GM23248 (cell line): ENCODE data around the gene BTBD18. TPM values are rescaled to one million over a fixed set of nuclear protein-coding genes. Genes with fewer than 3 reads are reported as not detected.

Source experiments
- DNase-seq: peaks from one replicate; pipeline ENCODE4 v3.0.0-alpha.2; 2015
- H2AFZ ChIP-seq: fragments of 200-600 bp; sonication (generic); 2 replicates; pipeline ENCODE4 v1.6.1; 2016; ENCODE audit warnings: antibody characterized with exemption
- H3F3A ChIP-seq: fragments of 200-600 bp; sonication (generic); 2 replicates; pipeline ENCODE4 v1.6.1; 2016; ENCODE audit warnings: mild to moderate bottlenecking, antibody characterized with exemption, mixed run types; ENCODE audit not compliant: insufficient read depth
- H3K27ac ChIP-seq: fragments of 200-600 bp; sonication (generic); 2 replicates; pipeline ENCODE4 v1.5.1; 2016; ENCODE audit warnings: mild to moderate bottlenecking
- H3K27me3 ChIP-seq: fragments of 200-600 bp; sonication (generic); replicated peaks from 2 replicates; pipeline ENCODE4 v1.6.1; 2016; ENCODE audit warnings: mild to moderate bottlenecking; ENCODE audit not compliant: insufficient read depth
- H3K36me3 ChIP-seq: fragments of 200-600 bp; sonication (generic); 2 replicates; pipeline ENCODE4 v1.6.1; 2016; ENCODE audit warnings: low read depth, mild to moderate bottlenecking
- H3K4me1 ChIP-seq: fragments of 200-600 bp; sonication (generic); 2 replicates; pipeline ENCODE4 v1.6.1; 2016; ENCODE audit warnings: mild to moderate bottlenecking; ENCODE audit not compliant: insufficient read depth
- H3K4me2 ChIP-seq: fragments of 200-600 bp; sonication (generic); one replicate; pipeline ENCODE4 v1.6.1; 2016; ENCODE audit warnings: mild to moderate bottlenecking; ENCODE audit not compliant: unreplicated experiment
- H3K4me3 ChIP-seq: fragments of 200-600 bp; sonication (generic); 2 replicates; pipeline ENCODE4 v1.5.1; 2016; ENCODE audit warnings: mild to moderate bottlenecking
- H3K79me2 ChIP-seq: fragments of 200-600 bp; sonication (generic); 2 replicates; pipeline ENCODE4 v1.6.1; 2016; ENCODE audit warnings: mild to moderate bottlenecking; ENCODE audit not compliant: insufficient read depth
- H3K9ac ChIP-seq: fragments of 200-600 bp; sonication (generic); 2 replicates; pipeline ENCODE4 v1.6.1; 2016; ENCODE audit warnings: mild to moderate bottlenecking
- H3K9me2 ChIP-seq: fragments of 200-600 bp; sonication (generic); 2 replicates; pipeline ENCODE4 v1.6.1; 2016; ENCODE audit warnings: mixed run types, mild to moderate bottlenecking, moderate library complexity; ENCODE audit not compliant: insufficient read depth
- H3K9me3 ChIP-seq: fragments of 200-600 bp; sonication (generic); one replicate; pipeline ENCODE4 v1.6.1; 2017; ENCODE audit warnings: low read depth
- H4K20me1 ChIP-seq: fragments of 200-600 bp; sonication (generic); 2 replicates; pipeline ENCODE4 v1.6.0; 2016; ENCODE audit not compliant: insufficient read depth
- EZH2 ChIP-seq: fragments of 200-600 bp; sonication (generic); IDR thresholded peaks from 2 replicates; pipeline ENCODE4 v1.6.1; 2018; ENCODE audit warnings: antibody characterized with exemption, mild to moderate bottlenecking; ENCODE audit not compliant: insufficient read depth, poor library complexity, severe bottlenecking
- EZH2phosphoT487 ChIP-seq: fragments of 200-600 bp; sonication (generic); IDR thresholded peaks from 2 replicates; pipeline ENCODE4 v1.6.1; 2018; ENCODE audit warnings: antibody characterized with exemption, moderate library complexity, mild to moderate bottlenecking, low read depth; ENCODE audit not compliant: insufficient read depth
- WGBS, 2 experiments: methylation state at CpG; one replicate each; pipeline ENCODE4 v1.1.6; 2015 to 2017; ENCODE audit warnings: low lambda C conversion rate in 2 of 2, low coverage in 1 of 2; ENCODE audit errors: missing lambda C conversion rate in 2 of 2; 5-methylcytosine and 5-hydroxymethylcytosine counted together
- in situ Hi-C: fragments of 300-500 bp; cut with MboI; formaldehyde crosslinking; loops from 2 replicates; pipeline ENCODE4 v1.15.0; 2020
- polyA plus RNA-seq: library from polyadenylated mRNA; unstranded; fragments of >200 nt; fragmentation: Nextera tagmentation; extraction: Ambion mirVana; gene quantifications from 2 replicates; pipeline ENCODE4 v1.2.1, GENCODE V29; 2016
- total RNA-seq: library from RNA; depleted of rRNA; stranded (reverse); fragments of >200 nt; shearing (Covaris generic); gene quantifications from 2 replicates; pipeline ENCODE4 v1.2.3, GENCODE V29; 2014; rRNA removed

The BTBD18 gene
- total RNA-seq (not detected in 2 replicates), polyA plus RNA-seq (0.10 TPM in 1 of 2 replicates, not detected in the other)

- WGBS, 2 experiments = 36 to 41% methylated on average over 10 of the region's 10 CpGs
- no peak within 1 kb of the TSS for H3K4me2 ChIP-seq
- no peaks in the 10 kb centered on the region for H3K27me3 ChIP-seq
- no peaks in the 10 kb centered on the region for H3K9me2 ChIP-seq
- no peak within 1 kb of the TSS for H2AFZ ChIP-seq
- H3K27ac ChIP-seq = no peak within 1 kb of the TSS
- H3F3A ChIP-seq = peaks cover 12% of the 10 kb centered on the region
- H3K79me2 ChIP-seq = no peaks in the 10 kb centered on the region
- no peaks in the 10 kb centered on the region for H3K9me3 ChIP-seq
- TF ChIP-seq EZH2 (no peak), EZH2phosphoT487 (no peak)
- peak; percentile 82 for DNase-seq
- in situ Hi-C loops = loop anchor here (10.0 kb wide), 1 partner anchor 53 kb away; no protein-coding TSS in a partner anchor
- H3K4me1 ChIP-seq = no peaks in the 10 kb centered on the region
- H3K4me3 ChIP-seq = no peak within 1 kb of the TSS
- H3K9ac ChIP-seq = no peak within 1 kb of the TSS
- H4K20me1 ChIP-seq = no peaks in the 10 kb centered on the region
- no peaks in the 10 kb centered on the region for H3K36me3 ChIP-seq
These were observed at the start of gene BTBD18 for GRCh38 chr11:57751676-57752253. BTBD18 (minus strand) TSS chr11:57751819; CDS start chr11:57751188, 631 bp downstream.

DNA sequence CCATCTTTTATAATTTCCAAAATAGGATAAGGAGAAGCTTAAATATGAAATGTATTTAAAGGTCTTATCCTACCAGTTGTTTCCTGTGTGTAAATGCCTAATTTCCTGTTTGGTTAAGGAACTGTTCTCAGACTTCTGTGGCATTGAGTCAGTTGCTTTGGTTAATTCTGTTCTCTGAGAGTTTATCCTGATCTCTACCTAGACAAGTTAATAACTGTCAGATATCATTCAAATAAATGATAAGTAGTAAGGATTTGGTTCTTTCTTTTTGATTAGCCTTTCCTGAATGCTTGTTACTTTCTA, 49.5 kb upstream of the BTBD18 start:
- no peaks in the 10 kb centered on the region for H3K9me3 ChIP-seq
- H3K9me2 ChIP-seq = no peaks in the 10 kb centered on the region
- DNase-seq = no peak
- in situ Hi-C loops = loop anchor here (10.0 kb wide), 1 partner anchor 46 kb away; the partner anchor contains the start of gene BTBD18
- H3K4me1 ChIP-seq = peaks cover 32% of the 10 kb centered on the region
- H3K27ac ChIP-seq = 0 out of 2 replicates have a peak overlapping the region, but pooled peaks have one; percentile 12
- TF ChIP-seq EZH2phosphoT487 (no peak), EZH2 (no peak)
- peaks cover 95% of the 10 kb centered on the region for H3K79me2 ChIP-seq
- H4K20me1 ChIP-seq = peaks cover 4% of the 10 kb centered on the region; the same call in 1 of the 2 replicates
- H3K36me3 ChIP-seq = peaks cover 57% of the 10 kb centered on the region
- no peak overlapping the region for H3K4me2 ChIP-seq
- H3K4me3 ChIP-seq = no peak overlapping the region
- no peak overlapping the region for H2AFZ ChIP-seq
- H3F3A ChIP-seq = peaks cover 51% of the 10 kb centered on the region
- no peaks in the 10 kb centered on the region for H3K27me3 ChIP-seq
- H3K9ac ChIP-seq = peak overlapping the region; percentile 4; the same call in 1 of the 2 replicates

GRCh38 chr11:57800444-57801182, 49.0 kb upstream of the BTBD18 start:
- H3K4me1 ChIP-seq = peaks cover 32% of the 10 kb centered on the region
- no peak overlapping the region for H3K4me2 ChIP-seq
- no peaks in the 10 kb centered on the region for H3K27me3 ChIP-seq
- peaks cover 4% of the 10 kb centered on the region; the same call in 1 of the 2 replicates for H4K20me1 ChIP-seq
- DNase-seq = peak; percentile 85
- no peaks in the 10 kb centered on the region for H3K9me2 ChIP-seq
- H3K27ac ChIP-seq = peak overlapping the region; percentile 53
- 70 to 71% methylated on average over 4 of the region's 4 CpGs for WGBS, 2 experiments
- peaks cover 56% of the 10 kb centered on the region for H3K36me3 ChIP-seq
- no peak overlapping the region for H3K4me3 ChIP-seq
- H2AFZ ChIP-seq = no peak overlapping the region
- peak overlapping the region; percentile 11; the same call in 1 of the 2 replicates for H3K9ac ChIP-seq
- H3K79me2 ChIP-seq = peaks cover 96% of the 10 kb centered on the region
- no peak for TF ChIP-seq EZH2
- TF ChIP-seq EZH2phosphoT487 = no peak
- no peaks in the 10 kb centered on the region for H3K9me3 ChIP-seq
- in situ Hi-C loops = loop anchor here (10.0 kb wide), 1 partner anchor 46 kb away; the partner anchor contains the start of gene BTBD18
- H3F3A ChIP-seq = peaks cover 51% of the 10 kb centered on the region

- Histone ChIP-seq H3F3A (peaks cover 51% of the 10 kb centered on the region), H3K27ac (peak overlapping the region; percentile 53), H3K9me2 (no peaks in the 10 kb centered on the region), H3K79me2 (peaks cover 96% of the 10 kb centered on the region), H3K9me3 (no peaks in the 10 kb centered on the region), H3K27me3 (no peaks in the 10 kb centered on the region), H3K4me2 (peak overlapping the region; percentile 18), H4K20me1 (peaks cover 4% of the 10 kb centered on the region; the same call in 1 of the 2 replicates), H3K9ac (no peak overlapping the region; the same call in 1 of the 2 replicates), H3K4me1 (peaks cover 32% of the 10 kb centered on the region), H2AFZ (no peak overlapping the region), H3K36me3 (peaks cover 40% of the 10 kb centered on the region), H3K4me3 (no peak overlapping the region)
- in situ Hi-C loops = no loop called here
- TF ChIP-seq EZH2 (no peak), EZH2phosphoT487 (no peak)
- WGBS, 2 experiments = 0% methylated on average over 1 of the region's 1 CpG
- peak; percentile 84 for DNase-seq
These were observed 47.4 kb upstream of the BTBD18 start for GRCh38 chr11:57798905-57799559.
